ENCODE measurements around the gene RAP1B. TPM values are rescaled to one million over a fixed set of nuclear protein-coding genes. Genes with fewer than 3 reads are reported as not detected.

Gene RAP1B
- total and polyA plus RNA-seq, 2 donors (not counting 3 experiments of a cell fraction or from before 2014, with no cell fraction given): 147 to 174 TPM

- intact Hi-C loops (cut with micrococcal nuclease): loop anchor here (5.0 to 10.0 kb wide), 7 partner anchors 47 to 621 kb away; partner anchors contain the start of genes CPSF6, IL26, MDM2 and SLC35E3
These were observed 3.5 kb downstream of the RAP1B start for GRCh38 chr12:68614105-68614679.

More at GRCh38 chr12:68614105-68614679, 3.5 kb downstream of the RAP1B start:
- DNase-seq (ENCODE audit: low read depth, low spot score) (no peak), FAIRE-seq (no peak)
- no peaks in the 10 kb centered on the region for H3K27me3 ChIP-seq (ENCODE audit: control insufficient read depth in 2 of 2, insufficient read depth in 2 of 2, low read length in 2 of 2)
- no peaks in the 10 kb centered on the region for H3K9me3 ChIP-seq (replicated peaks; ENCODE audit: control insufficient read depth, insufficient read depth, low read length)
- peaks cover 79% of the 10 kb centered on the region for H3K79me2 ChIP-seq (ENCODE audit: control insufficient read depth, insufficient read depth, low read length)
- no TSS peak for BruUV-seq (replicated peaks)
- peaks cover 19% of the 10 kb centered on the region for H4K20me1 ChIP-seq (replicated peaks; ENCODE audit: control insufficient read depth, extremely low read depth, insufficient read depth, low read length)
- ChIA-PET CTCF (interaction anchor here (0.8 to 1.2 kb wide), 2 partner anchors 9 to 255 kb away, joined by 3 to 4 read pairs; no protein-coding TSS in a partner anchor), POLR2A (no interaction called here)
- TF ChIP-seq CTCF (IDR thresholded peaks at IDR 0.05; ENCODE audit: extremely low read depth in 1 of 2, insufficient read depth in 1 of 2, low read depth in 1 of 2, low read length in 2 of 2) (no peak), JUN (IDR thresholded peaks at IDR 0.05; ENCODE audit: borderline replicate concordance, insufficient read depth, insufficient read length, low read depth) (no peak), POLR2A (IDR thresholded peaks at IDR 0.05; ENCODE audit: low read depth, low read length) (no peak), POLR2AphosphoS5 (IDR thresholded peaks at IDR 0.05; ENCODE audit: insufficient read depth, low read depth, low read length) (no peak), GATA2 (IDR thresholded peaks at IDR 0.05; ENCODE audit: insufficient read depth, insufficient read length, low read depth, low read length) (no peak), FOS (IDR thresholded peaks at IDR 0.05; ENCODE audit: borderline replicate concordance, insufficient read depth, low read length) (no peak), MAX (IDR thresholded peaks at IDR 0.05; ENCODE audit: insufficient read depth, insufficient read length) (no peak), EZH2 (IDR thresholded peaks at IDR 0.05; ENCODE audit: borderline replicate concordance, low read depth, low read length, severe bottlenecking) (no peak), MYC (IDR thresholded peaks at IDR 0.05; ENCODE audit: low read depth, low read length) (no peak)
- peaks cover 0 to 2% of the 10 kb centered on the region in 2 experiments for H3K36me3 ChIP-seq (ENCODE audit: control insufficient read depth in 2 of 2, extremely low read depth in 1 of 2, insufficient read depth in 2 of 2, low read length in 2 of 2)
- no peak overlapping the region for H3K4me3 ChIP-seq (replicated peaks in 1 of 3; ENCODE audit: insufficient read depth in 1 of 3, low read depth in 1 of 3, low read length in 3 of 3)
- H2AFZ ChIP-seq (ENCODE audit: low read depth, low read length): no peak overlapping the region
- peaks cover 35% of the 10 kb centered on the region for H3K4me1 ChIP-seq (ENCODE audit: control insufficient read depth, extremely low read depth, insufficient read depth, low read length)
- H3K9me1 ChIP-seq (replicated peaks; ENCODE audit: control insufficient read depth, extremely low read depth, insufficient read depth, low read length): no peaks in the 10 kb centered on the region
- no peak overlapping the region for H3K27ac ChIP-seq (ENCODE audit: insufficient read depth, low read depth, low read length)
- dilution Hi-C loops (cut with MboI; ENCODE audit: extremely low pct_ligation_motif_present, low sequenced_read_pairs): no loop called here
- H3K9ac ChIP-seq (replicated peaks; ENCODE audit: extremely low read depth, insufficient read depth, low read length): no peak overlapping the region
- peak overlapping the region; percentile 95 for H3K4me2 ChIP-seq (ENCODE audit: insufficient read depth, low read length)
